GM12875 (cell line): Measurements from ENCODE around the gene COL16A1.

ENCODE experiments used
- H3K4me3 ChIP-seq: one replicate; pipeline ENCODE4 v1.5.1; 2011; ENCODE audit warnings: low read depth, low read length, control low read depth
- TF ChIP-seq, protein P1 (sequence below): IDR thresholded peaks from 2 replicates; pipeline ENCODE4 v1.5.1; 2011; ENCODE audit warnings: low read depth, mild to moderate bottlenecking, control low read depth, inconsistent platforms, low read length, moderate library complexity, borderline replicate concordance; ENCODE audit not compliant: insufficient read depth

Gene COL16A1

GRCh38 chr1:31644560-31645273 lies 59.1 kb downstream of the COL16A1 start, which contains the start of gene PEF1:
TSS of gene PEF1 (minus strand) at chr1:31644876. CDS start at chr1:31644864, 12 bp downstream.
- TF ChIP-seq, protein P1, sequence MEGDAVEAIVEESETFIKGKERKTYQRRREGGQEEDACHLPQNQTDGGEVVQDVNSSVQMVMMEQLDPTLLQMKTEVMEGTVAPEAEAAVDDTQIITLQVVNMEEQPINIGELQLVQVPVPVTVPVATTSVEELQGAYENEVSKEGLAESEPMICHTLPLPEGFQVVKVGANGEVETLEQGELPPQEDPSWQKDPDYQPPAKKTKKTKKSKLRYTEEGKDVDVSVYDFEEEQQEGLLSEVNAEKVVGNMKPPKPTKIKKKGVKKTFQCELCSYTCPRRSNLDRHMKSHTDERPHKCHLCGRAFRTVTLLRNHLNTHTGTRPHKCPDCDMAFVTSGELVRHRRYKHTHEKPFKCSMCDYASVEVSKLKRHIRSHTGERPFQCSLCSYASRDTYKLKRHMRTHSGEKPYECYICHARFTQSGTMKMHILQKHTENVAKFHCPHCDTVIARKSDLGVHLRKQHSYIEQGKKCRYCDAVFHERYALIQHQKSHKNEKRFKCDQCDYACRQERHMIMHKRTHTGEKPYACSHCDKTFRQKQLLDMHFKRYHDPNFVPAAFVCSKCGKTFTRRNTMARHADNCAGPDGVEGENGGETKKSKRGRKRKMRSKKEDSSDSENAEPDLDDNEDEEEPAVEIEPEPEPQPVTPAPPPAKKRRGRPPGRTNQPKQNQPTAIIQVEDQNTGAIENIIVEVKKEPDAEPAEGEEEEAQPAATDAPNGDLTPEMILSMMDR, result no peak

GRCh38 chr1:31643976-31644559 lies 59.7 kb downstream of the COL16A1 start:
- peak overlapping the region; percentile 99 for H3K4me3 ChIP-seq
- TF ChIP-seq, protein P1, result no peak

More at GRCh38 chr1:31644560-31645273, 59.1 kb downstream of the COL16A1 start, which contains the start of gene PEF1:
- peak within 1 kb of the TSS; percentile 99 for H3K4me3 ChIP-seq

DNA sequence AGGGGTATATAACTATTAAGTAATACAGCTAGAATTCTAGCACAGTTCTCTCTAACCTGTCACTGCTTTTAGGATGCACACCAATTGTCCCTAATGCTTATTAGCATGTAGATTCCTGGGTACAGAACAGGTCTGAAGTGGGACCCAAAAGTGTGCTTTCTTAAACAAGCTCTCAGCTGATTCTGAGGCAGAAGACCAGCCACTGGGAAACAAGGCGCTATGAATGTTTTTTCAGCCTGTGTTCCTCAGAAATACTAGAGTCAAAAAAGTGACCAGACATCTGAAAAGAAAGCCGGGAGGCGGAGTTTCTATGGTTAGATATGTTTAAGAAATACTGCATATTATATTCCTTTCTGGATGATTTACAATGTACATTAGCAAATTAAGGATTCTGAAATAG lies 60.9 kb downstream of the COL16A1 start:
- no peak overlapping the region for H3K4me3 ChIP-seq
- TF ChIP-seq, protein P1, result no peak

GRCh38 chr1:31642366-31642765 lies 61.5 kb downstream of the COL16A1 start:
- H3K4me3 ChIP-seq, result no peak overlapping the region
- TF ChIP-seq, protein P1, result no peak

DNA sequence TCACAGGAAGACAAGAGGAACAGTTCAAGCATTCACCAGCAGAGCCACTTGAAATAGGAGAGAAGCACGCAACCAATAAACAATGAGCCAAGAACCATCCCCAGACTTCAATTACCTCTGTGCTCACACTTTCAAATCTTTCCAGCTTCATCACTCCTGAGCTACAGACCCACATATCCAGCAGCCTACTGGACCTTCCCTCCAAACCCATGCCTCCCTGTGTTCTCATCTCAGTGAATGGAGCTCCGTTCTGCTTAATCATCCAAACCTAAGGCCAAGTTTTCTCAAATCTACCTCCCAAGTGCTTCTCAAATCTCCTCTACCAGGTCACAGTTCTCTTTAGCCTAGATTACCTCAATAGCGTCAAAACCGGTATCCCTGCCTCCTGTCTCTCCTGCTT lies 62.9 kb downstream of the COL16A1 start:
- no peak overlapping the region for H3K4me3 ChIP-seq
- TF ChIP-seq, protein P1, result no peak

- no peak overlapping the region for H3K4me3 ChIP-seq
- TF ChIP-seq, protein P1, result peak; percentile 7; the same call in 1 of the 2 replicates
Observed at GRCh38 chr1:31640179-31640578, 63.6 kb downstream of the COL16A1 start.

- TF ChIP-seq, protein P1, result no peak
- no peak overlapping the region for H3K4me3 ChIP-seq
Observed at GRCh38 chr1:31639543-31639942, 64.3 kb downstream of the COL16A1 start.
